Neural crest cell (in vitro differentiated cells): ENCODE data around the gene AKT3. TPM values are rescaled to one million over a fixed set of nuclear protein-coding genes. Genes with fewer than 3 reads are reported as not detected.

ENCODE experiments used
- DNase-seq: peaks from one replicate; pipeline ENCODE4 v3.0.0; 2021; ENCODE audit warnings: low read depth, mixed read lengths, low spot score
- H3K27ac Mint-ChIP-seq: one replicate; pipeline ENCODE4 v1.8.0; 2021; ENCODE audit warnings: mild to moderate bottlenecking, mixed read lengths; ENCODE audit not compliant: unreplicated experiment
- H3K27me3 Mint-ChIP-seq: 2 replicates; pipeline ENCODE4 v1.8.0; 2021; ENCODE audit warnings: low read depth, mild to moderate bottlenecking, mixed read lengths
- H3K36me3 Mint-ChIP-seq: 2 replicates; pipeline ENCODE4 v1.8.0; 2021; ENCODE audit warnings: low read depth, mild to moderate bottlenecking, mixed read lengths
- H3K4me1 Mint-ChIP-seq: 2 replicates; pipeline ENCODE4 v1.8.0; 2021; ENCODE audit warnings: mixed read lengths
- H3K4me3 Mint-ChIP-seq: one replicate; pipeline ENCODE4 v1.8.0; 2021; ENCODE audit warnings: mild to moderate bottlenecking, mixed read lengths
- H3K9me3 Mint-ChIP-seq: 2 replicates; pipeline ENCODE4 v1.8.0; 2021; ENCODE audit warnings: mixed read lengths
- total RNA-seq: library from RNA; stranded (reverse); gene quantifications from 2 replicates; pipeline ENCODE4 v1.2.1, GENCODE V29; 2021
- TF ChIP-seq, protein P1 (sequence below): fragments of 200-600 bp; sonication (generic); conservative IDR thresholded peaks from 2 replicates; pipeline ENCODE4 v1.5.0; 2021; ENCODE audit warnings: antibody characterized with exemption, mild to moderate bottlenecking

Gene AKT3
- total RNA-seq, 1 donor from 2014 or later: 38.2 TPM

- Mint-ChIP-seq H3K4me1 (peaks cover 10% of the 10 kb centered on the region), H3K27ac (no peak overlapping the region), H3K27me3 (no peaks in the 10 kb centered on the region), H3K9me3 (no peaks in the 10 kb centered on the region), H3K36me3 (peaks cover 2% of the 10 kb centered on the region), H3K4me3 (no peak overlapping the region)
- TF ChIP-seq, protein P1, sequence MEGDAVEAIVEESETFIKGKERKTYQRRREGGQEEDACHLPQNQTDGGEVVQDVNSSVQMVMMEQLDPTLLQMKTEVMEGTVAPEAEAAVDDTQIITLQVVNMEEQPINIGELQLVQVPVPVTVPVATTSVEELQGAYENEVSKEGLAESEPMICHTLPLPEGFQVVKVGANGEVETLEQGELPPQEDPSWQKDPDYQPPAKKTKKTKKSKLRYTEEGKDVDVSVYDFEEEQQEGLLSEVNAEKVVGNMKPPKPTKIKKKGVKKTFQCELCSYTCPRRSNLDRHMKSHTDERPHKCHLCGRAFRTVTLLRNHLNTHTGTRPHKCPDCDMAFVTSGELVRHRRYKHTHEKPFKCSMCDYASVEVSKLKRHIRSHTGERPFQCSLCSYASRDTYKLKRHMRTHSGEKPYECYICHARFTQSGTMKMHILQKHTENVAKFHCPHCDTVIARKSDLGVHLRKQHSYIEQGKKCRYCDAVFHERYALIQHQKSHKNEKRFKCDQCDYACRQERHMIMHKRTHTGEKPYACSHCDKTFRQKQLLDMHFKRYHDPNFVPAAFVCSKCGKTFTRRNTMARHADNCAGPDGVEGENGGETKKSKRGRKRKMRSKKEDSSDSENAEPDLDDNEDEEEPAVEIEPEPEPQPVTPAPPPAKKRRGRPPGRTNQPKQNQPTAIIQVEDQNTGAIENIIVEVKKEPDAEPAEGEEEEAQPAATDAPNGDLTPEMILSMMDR: no peak
- DNase-seq: no peak
These were observed 402.7 kb downstream of the AKT3 start for GRCh38 chr1:243447347-243447746.

DNA sequence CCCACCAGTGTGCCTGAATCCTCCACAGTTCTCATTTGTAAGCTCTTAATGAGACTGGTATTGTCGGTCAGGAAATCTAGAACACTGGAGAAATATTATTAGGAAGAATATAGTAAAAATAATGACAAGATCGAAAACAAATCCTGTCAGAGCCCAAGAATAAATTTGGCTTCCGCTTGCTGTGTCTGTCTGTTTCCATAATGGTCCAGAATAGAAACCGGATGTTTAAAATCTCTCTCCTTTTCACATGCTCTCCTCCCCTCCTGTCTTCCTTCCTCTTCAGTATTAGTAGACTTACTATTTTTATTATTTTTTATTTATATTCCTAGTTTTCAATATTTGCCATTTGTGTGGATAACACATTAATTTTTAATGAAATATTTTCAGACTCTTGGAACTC, 406.5 kb downstream of the AKT3 start:
- Mint-ChIP-seq H3K27me3 (no peaks in the 10 kb centered on the region), H3K9me3 (no peaks in the 10 kb centered on the region), H3K27ac (no peak overlapping the region), H3K4me3 (no peak overlapping the region), H3K4me1 (peaks cover 29% of the 10 kb centered on the region), H3K36me3 (no peaks in the 10 kb centered on the region)
- DNase-seq: no peak
- TF ChIP-seq, protein P1: no peak

DNA sequence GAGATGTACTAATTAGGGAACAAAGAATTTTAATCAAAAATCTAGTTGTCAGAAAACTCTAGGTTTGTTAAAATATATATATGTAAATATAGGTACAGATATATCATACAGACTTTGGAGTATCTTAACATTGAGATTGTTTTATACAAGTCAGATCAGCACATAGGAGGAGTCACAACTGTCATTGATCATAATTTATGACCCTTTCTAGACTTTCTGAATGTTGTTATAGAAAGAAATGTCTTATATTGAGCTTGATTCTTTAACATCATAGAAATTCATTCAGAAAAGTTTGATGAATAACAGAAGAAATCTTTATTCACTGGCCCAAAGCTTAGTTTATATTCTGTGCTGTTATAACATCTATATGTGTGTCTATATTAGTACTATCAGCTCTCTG, 408.4 kb downstream of the AKT3 start:
- no peak for DNase-seq
- no peaks in the 10 kb centered on the region for H3K27me3 Mint-ChIP-seq
- no peak overlapping the region for H3K27ac Mint-ChIP-seq
- no peak overlapping the region for H3K4me3 Mint-ChIP-seq
- peaks cover 21% of the 10 kb centered on the region for H3K4me1 Mint-ChIP-seq
- peaks cover 3% of the 10 kb centered on the region for H3K36me3 Mint-ChIP-seq
- no peaks in the 10 kb centered on the region for H3K9me3 Mint-ChIP-seq
- TF ChIP-seq, protein P1: no peak

GRCh38 chr1:243440406-243440805, 409.6 kb downstream of the AKT3 start:
- Mint-ChIP-seq H3K4me1 (peaks cover 21% of the 10 kb centered on the region), H3K9me3 (no peaks in the 10 kb centered on the region), H3K36me3 (peaks cover 3% of the 10 kb centered on the region), H3K27ac (no peak overlapping the region), H3K4me3 (no peak overlapping the region), H3K27me3 (no peaks in the 10 kb centered on the region)
- DNase-seq: no peak
- TF ChIP-seq, protein P1: no peak

GRCh38 chr1:243438815-243439214, 411.2 kb downstream of the AKT3 start:
- Mint-ChIP-seq H3K27ac (no peak overlapping the region), H3K36me3 (peaks cover 3% of the 10 kb centered on the region), H3K27me3 (no peaks in the 10 kb centered on the region), H3K4me3 (no peak overlapping the region), H3K9me3 (no peaks in the 10 kb centered on the region), H3K4me1 (peaks cover 21% of the 10 kb centered on the region)
- TF ChIP-seq, protein P1: no peak
- no peak for DNase-seq

Other genes starting within 250 kb of the AKT3 start
- 29.3 and 30.3 TPM in 2 replicates for gene ZBTB18, start 201.0 kb upstream of the AKT3 start, total RNA-seq